Epithelial cell of proximal tubule (primary cell): ENCODE measurements around the gene ZNHIT2. TPM values are rescaled to one million over a fixed set of nuclear protein-coding genes. Genes with fewer than 3 reads are reported as not detected.

ENCODE experiments used
- DNase-seq: peaks from one replicate; pipeline ENCODE4 v3.0.0-alpha.2; 2011; ENCODE audit warnings: low read depth
- H3K4me3 ChIP-seq: 2 replicates; pipeline ENCODE4 v1.5.1; 2011; ENCODE audit warnings: low read depth, mild to moderate bottlenecking, low read length
- CTCF ChIP-seq: conservative IDR thresholded peaks from 2 replicates; pipeline ENCODE4 v1.5.1; 2012; ENCODE audit warnings: low read depth, mild to moderate bottlenecking, low read length
- total RNA-seq: library from RNA; depleted of rRNA; stranded (reverse); fragments of >200 nt; gene quantifications from 2 replicates; pipeline ENCODE4 v1.2.3, GENCODE V29; 2015

The ZNHIT2 gene
- total RNA-seq, 1 donor from 2014 or later: 37.1 TPM

- DNase-seq: no peak
- H3K4me3 ChIP-seq: no peak overlapping the region
- no peak for TF ChIP-seq CTCF
Measured at GRCh38 chr11:65108469-65109123, 8.9 kb downstream of the ZNHIT2 start.

DNA sequence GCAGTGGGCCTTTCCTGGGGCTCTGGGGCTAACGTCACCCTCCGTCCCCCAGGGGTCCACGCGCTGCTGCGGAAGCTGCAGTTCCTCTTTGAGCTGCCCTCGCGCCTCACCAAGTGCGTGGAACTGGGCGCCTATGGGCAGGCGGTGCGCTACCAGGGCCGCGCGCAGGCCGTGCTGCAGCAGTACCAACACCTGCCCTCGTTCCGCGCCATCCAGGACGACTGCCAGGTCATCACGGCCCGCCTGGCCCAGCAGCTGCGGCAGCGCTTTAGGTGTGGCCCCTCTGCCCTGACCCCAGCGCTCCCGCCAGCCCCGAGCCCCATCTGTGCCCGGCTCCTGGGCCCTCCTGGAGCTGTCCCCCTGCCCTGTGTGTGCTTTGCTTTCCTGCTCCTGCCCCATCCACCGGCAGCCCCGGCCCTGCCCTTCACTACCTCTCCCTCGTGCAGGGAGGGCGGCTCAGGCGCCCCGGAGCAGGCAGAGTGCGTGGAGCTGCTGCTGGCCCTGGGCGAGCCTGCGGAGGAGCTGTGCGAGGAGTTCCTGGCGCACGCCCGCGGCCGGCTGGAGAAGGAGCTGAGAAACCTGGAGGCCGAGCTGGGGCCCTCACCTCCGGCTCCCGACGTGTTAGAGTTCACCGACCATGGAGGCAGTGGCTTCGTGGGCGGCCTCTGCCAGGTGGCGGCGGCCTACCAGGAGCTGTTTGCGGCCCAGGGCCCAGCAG is 9.6 kb downstream of the ZNHIT2 start:
- DNase-seq: no peak
- TF ChIP-seq CTCF: no peak
- H3K4me3 ChIP-seq: no peak overlapping the region

GRCh38 chr11:65107078-65107477 is 10.4 kb downstream of the ZNHIT2 start:
- TF ChIP-seq CTCF: no peak
- H3K4me3 ChIP-seq: no peak overlapping the region
- no peak for DNase-seq

DNA sequence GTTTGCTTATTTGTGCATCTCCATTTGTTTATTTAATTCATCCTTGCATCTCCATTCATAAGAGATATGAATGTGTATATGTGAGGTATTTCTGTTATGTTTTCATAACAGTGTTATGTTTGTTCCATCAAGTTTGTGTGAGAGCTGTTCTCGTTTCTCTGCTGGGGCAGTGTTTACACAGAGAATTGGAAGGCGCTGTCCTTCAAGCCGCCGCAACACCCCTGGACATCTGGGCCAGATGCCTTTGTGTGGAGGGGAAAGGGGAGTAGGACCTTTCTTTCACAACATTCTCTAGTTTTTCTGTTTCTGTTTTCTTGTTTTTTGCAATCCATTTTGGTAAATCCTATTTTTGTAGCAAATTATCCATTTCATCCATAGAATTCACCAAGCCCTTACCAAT is 12.9 kb downstream of the ZNHIT2 start:
- H3K4me3 ChIP-seq: no peak overlapping the region
- TF ChIP-seq CTCF: no peak
- DNase-seq: no peak

DNA sequence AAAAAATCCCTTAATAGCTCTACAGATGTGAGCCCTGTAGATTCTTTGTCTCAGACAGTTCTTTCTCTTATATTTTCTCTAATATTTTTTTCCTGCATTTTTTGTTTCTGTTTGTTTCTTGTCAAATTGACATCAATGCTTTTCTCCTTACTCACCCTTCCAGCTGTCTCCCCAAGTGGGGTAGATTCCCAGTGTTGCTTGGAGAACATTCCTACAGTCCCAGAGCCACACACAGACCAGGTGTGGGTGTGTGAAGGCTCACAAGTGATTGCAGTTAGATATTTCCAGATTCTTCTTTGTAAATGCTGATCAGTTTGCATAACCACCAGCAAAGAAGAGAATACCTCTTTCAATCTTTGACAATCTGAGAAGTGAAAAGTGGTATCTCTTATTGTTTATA is 14.0 kb downstream of the ZNHIT2 start:
- DNase-seq: no peak
- no peak for TF ChIP-seq CTCF
- no peak overlapping the region for H3K4me3 ChIP-seq

DNA sequence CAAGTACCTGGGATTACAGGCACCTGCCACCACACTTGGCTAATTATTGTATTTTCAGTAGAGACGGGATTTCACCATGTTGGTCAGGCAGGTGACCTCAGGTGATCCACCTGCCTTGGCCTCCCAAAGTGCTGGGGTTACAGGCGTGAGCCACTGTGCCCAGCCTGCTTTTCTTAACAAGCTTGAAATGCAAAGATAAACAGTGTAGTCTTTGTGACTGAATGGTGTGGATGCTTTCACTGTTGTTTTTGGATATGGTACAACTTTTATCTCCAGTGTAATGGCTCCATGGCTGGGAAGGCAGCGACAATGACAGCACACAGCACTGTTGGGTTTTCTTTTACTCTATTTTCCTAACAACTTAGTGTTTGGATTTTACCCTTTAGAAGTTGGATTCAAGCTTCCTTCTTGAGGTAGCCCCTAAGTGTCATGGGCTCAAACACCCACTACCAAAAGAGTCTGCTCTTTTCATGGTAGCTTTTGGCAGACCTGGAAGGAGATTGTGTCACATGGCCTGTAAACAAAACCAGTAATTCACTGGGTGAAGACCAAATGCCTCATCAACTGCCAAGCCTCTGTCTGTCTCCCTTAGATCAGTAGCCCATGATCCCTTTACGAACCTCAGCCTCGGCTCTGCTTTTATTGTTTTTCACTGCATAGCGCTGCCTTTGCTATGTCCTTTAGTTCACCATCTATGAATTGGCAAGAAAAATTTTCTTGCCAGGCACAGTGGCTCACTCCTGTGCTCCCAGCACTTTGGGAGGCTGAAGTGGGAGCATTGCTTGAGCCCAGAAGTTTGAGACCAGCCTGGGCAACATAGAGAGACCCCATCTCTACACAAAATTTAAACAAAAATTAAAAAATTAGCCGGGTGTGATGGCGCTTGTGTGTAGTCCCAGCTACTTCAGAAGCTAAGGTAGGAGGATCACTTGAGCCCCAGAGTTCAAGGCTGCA is 15.1 kb downstream of the ZNHIT2 start:
- no peak for DNase-seq
- no peak overlapping the region for H3K4me3 ChIP-seq
- no peak for TF ChIP-seq CTCF
